ENCODE results near the gene SMIM11.

- TF ChIP-seq, protein P1, sequence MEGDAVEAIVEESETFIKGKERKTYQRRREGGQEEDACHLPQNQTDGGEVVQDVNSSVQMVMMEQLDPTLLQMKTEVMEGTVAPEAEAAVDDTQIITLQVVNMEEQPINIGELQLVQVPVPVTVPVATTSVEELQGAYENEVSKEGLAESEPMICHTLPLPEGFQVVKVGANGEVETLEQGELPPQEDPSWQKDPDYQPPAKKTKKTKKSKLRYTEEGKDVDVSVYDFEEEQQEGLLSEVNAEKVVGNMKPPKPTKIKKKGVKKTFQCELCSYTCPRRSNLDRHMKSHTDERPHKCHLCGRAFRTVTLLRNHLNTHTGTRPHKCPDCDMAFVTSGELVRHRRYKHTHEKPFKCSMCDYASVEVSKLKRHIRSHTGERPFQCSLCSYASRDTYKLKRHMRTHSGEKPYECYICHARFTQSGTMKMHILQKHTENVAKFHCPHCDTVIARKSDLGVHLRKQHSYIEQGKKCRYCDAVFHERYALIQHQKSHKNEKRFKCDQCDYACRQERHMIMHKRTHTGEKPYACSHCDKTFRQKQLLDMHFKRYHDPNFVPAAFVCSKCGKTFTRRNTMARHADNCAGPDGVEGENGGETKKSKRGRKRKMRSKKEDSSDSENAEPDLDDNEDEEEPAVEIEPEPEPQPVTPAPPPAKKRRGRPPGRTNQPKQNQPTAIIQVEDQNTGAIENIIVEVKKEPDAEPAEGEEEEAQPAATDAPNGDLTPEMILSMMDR (IDR thresholded peaks at IDR 0.05; ENCODE audit: low read depth, low read length) = no peak
- no peak for TF ChIP-seq EZH2phosphoT487 (IDR thresholded peaks at IDR 0.05; ENCODE audit: low read depth)
These were observed 40.0 kb upstream of the SMIM11 start for GRCh38 chr21:34335316-34335715.
